ENCODE results near the gene AK9. TPM values are rescaled to one million over a fixed set of nuclear protein-coding genes. Genes with fewer than 3 reads are reported as not detected.

AK9 gene
- polyA plus RNA-seq, 1 of the 3 experiments (the other 2 are of a cell fraction), result 0.76 TPM

- Histone ChIP-seq H3F3A (replicated peaks; ENCODE audit: insufficient read depth) (no peaks in the 10 kb centered on the region), H3K36me3 (replicated peaks in 1 of 2; ENCODE audit: control insufficient read depth in 1 of 2, insufficient read depth in 2 of 2, low read length in 1 of 2) (peaks cover 0 to 3% of the 10 kb centered on the region in 2 experiments), H3K9me3 (no peaks in the 10 kb centered on the region), H3K4me2 (no peak overlapping the region), H4K20me1 (ENCODE audit: insufficient read depth) (no peaks in the 10 kb centered on the region), H2AFZ (ENCODE audit: low read depth) (no peak overlapping the region), H3K9me2 (no peaks in the 10 kb centered on the region), H3K79me2 (ENCODE audit: insufficient read depth) (no peaks in the 10 kb centered on the region), H3K4me1 (ENCODE audit: control insufficient read depth in 1 of 2, insufficient read depth in 2 of 2, low read depth in 1 of 2, low read length in 1 of 2) (peaks cover 0 to 10% of the 10 kb centered on the region in 2 experiments; a peak in 2 of 4 replicates), H3K9ac (no peak overlapping the region), H3K27me3 (ENCODE audit: insufficient read depth) (no peaks in the 10 kb centered on the region), H3K27ac (ENCODE audit: low read depth in 2 of 2, low read length in 1 of 2) (no peak overlapping the region), H3K4me3 (ENCODE audit: low read depth in 2 of 2, low read length in 1 of 2) (no peak overlapping the region)
- no peak for TF ChIP-seq TCF12 (IDR thresholded peaks at IDR 0.05)
- TF ChIP-seq GATA2 (CRISPR knock-in tag; IDR thresholded peaks at IDR 0.05), result no peak
- CTCF ChIA-PET, result interaction anchor here (1.4 to 5.5 kb wide), 2 partner anchors 14 to 321 kb away, joined by 5 to 29 read pairs; no protein-coding TSS in a partner anchor
- no peak for DNase-seq
- POLR2A ChIA-PET, result no interaction called here
- 92% methylated on average over 5 of the region's 5 CpGs for WGBS (ENCODE audit: low lambda C conversion rate)
These were observed 28.0 kb upstream of the AK9 start for GRCh38 chr6:109718991-109719390.

- Histone ChIP-seq H3K4me1 (ENCODE audit: control insufficient read depth in 1 of 2, insufficient read depth in 2 of 2, low read depth in 1 of 2, low read length in 1 of 2) (peaks cover 0 to 21% of the 10 kb centered on the region in 2 experiments; a peak in 2 of 4 replicates), H3F3A (replicated peaks; ENCODE audit: insufficient read depth) (no peaks in the 10 kb centered on the region), H3K27me3 (ENCODE audit: insufficient read depth) (no peaks in the 10 kb centered on the region), H3K4me3 (ENCODE audit: low read depth in 2 of 2, low read length in 1 of 2) (no peak overlapping the region), H3K9ac (no peak overlapping the region), H3K36me3 (replicated peaks in 1 of 2; ENCODE audit: control insufficient read depth in 1 of 2, insufficient read depth in 2 of 2, low read length in 1 of 2) (peaks cover 0 to 3% of the 10 kb centered on the region in 2 experiments), H3K9me3 (no peaks in the 10 kb centered on the region), H3K4me2 (no peak overlapping the region), H3K9me2 (no peaks in the 10 kb centered on the region), H2AFZ (ENCODE audit: low read depth) (no peak overlapping the region), H4K20me1 (ENCODE audit: insufficient read depth) (no peaks in the 10 kb centered on the region), H3K27ac (ENCODE audit: low read depth in 2 of 2, low read length in 1 of 2) (no peak overlapping the region), H3K79me2 (ENCODE audit: insufficient read depth) (no peaks in the 10 kb centered on the region)
- 83% methylated on average over 2 of the region's 2 CpGs for WGBS (ENCODE audit: low lambda C conversion rate)
- TF ChIP-seq RFX5 (IDR thresholded peaks at IDR 0.05; ENCODE audit: low read length) (no peak), FOXJ3 (CRISPR knock-in tag; IDR thresholded peaks at IDR 0.05) (no peak), RCOR1 (IDR thresholded peaks at IDR 0.05; ENCODE audit: low read length) (no peak), IRF3 (IDR thresholded peaks at IDR 0.05; ENCODE audit: low read depth, low read length) (no peak), MXI1 (IDR thresholded peaks at IDR 0.05; ENCODE audit: low read depth, low read length) (no peak), YY1 (IDR thresholded peaks at IDR 0.05; ENCODE audit: low read depth) (no peak), MAX (IDR thresholded peaks at IDR 0.05; ENCODE audit: low read depth) (no peak), FOSL2 (IDR thresholded peaks at IDR 0.05; ENCODE audit: borderline replicate concordance, low read depth) (no peak), SMC3 (IDR thresholded peaks at IDR 0.05; ENCODE audit: low read depth, low read length) (no peak), PBX3 (IDR thresholded peaks at IDR 0.05) (no peak), EZH2phosphoT487 (IDR thresholded peaks at IDR 0.05; ENCODE audit: borderline replicate concordance, low read depth) (no peak)
- TF ChIP-seq, protein P1, sequence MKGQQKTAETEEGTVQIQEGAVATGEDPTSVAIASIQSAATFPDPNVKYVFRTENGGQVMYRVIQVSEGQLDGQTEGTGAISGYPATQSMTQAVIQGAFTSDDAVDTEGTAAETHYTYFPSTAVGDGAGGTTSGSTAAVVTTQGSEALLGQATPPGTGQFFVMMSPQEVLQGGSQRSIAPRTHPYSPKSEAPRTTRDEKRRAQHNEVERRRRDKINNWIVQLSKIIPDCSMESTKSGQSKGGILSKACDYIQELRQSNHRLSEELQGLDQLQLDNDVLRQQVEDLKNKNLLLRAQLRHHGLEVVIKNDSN (IDR thresholded peaks at IDR 0.05; ENCODE audit: borderline replicate concordance, low read depth), result no peak
- POLR2A ChIA-PET, result no interaction called here
- no peak for DNase-seq
- CTCF ChIA-PET, result interaction anchor here (0.6 to 3.2 kb wide), 3 partner anchors 9 to 321 kb away, joined by 3 to 27 read pairs (median 18); no protein-coding TSS in a partner anchor
These were observed 27.0 kb upstream of the AK9 start for GRCh38 chr6:109717971-109718370.
